ENCODE data around the gene IFNA4.
"Not testable (repeated sequence)": the region's sequence is repeated elsewhere in the genome, so short reads cannot be mapped to it uniquely, and the experiment has no call there.

The IFNA4 gene

GRCh38 chr9:21172156-21172555 is 15.2 kb downstream of the IFNA4 start:
- no peak for TF ChIP-seq CTCF (conservative IDR thresholded peaks at IDR 0.05; ENCODE audit: low read depth, low read length)
- DNase-seq (ENCODE audit: low read depth): no peak
- no peak overlapping the region for H3K4me3 ChIP-seq (ENCODE audit: low read depth, low read length)

GRCh38 chr9:21171351-21171750 is 16.0 kb downstream of the IFNA4 start:
- DNase-seq (ENCODE audit: low read depth): no peak
- TF ChIP-seq CTCF (conservative IDR thresholded peaks at IDR 0.05; ENCODE audit: low read depth, low read length): no peak
- H3K4me3 ChIP-seq (ENCODE audit: low read depth, low read length): no peak overlapping the region

- not testable (repeated sequence) for H3K4me3 ChIP-seq (ENCODE audit: low read depth, low read length); DNase-seq (ENCODE audit: low read depth)
Observed at GRCh38 chr9:21166560-21166959, 20.8 kb downstream of the IFNA4 start, which contains the start of gene IFNA21. IFNA21 (minus strand) TSS chr9:21166660; CDS start chr9:21166612, 48 bp downstream.

GRCh38 chr9:21165516-21165915 is 21.9 kb downstream of the IFNA4 start:
- H3K4me3 ChIP-seq (ENCODE audit: low read depth, low read length): no peak overlapping the region
- no peak for TF ChIP-seq CTCF (conservative IDR thresholded peaks at IDR 0.05; ENCODE audit: low read depth, low read length)
- DNase-seq (ENCODE audit: low read depth): no peak

- no peak overlapping the region for H3K4me3 ChIP-seq (ENCODE audit: low read depth, low read length)
- peak; percentile 51 for DNase-seq (ENCODE audit: low read depth)
- TF ChIP-seq CTCF (conservative IDR thresholded peaks at IDR 0.05; ENCODE audit: low read depth, low read length): no peak
Observed at GRCh38 chr9:21160178-21160577, 27.2 kb downstream of the IFNA4 start.

GRCh38 chr9:21155501-21155900 is 31.9 kb downstream of the IFNA4 start:
- no peak for TF ChIP-seq CTCF (conservative IDR thresholded peaks at IDR 0.05; ENCODE audit: low read depth, low read length)
- peak; percentile 12 for DNase-seq (ENCODE audit: low read depth)
- H3K4me3 ChIP-seq (ENCODE audit: low read depth, low read length): no peak overlapping the region

GRCh38 chr9:21154018-21154608 is 33.3 kb downstream of the IFNA4 start:
- no peak overlapping the region for H3K4me3 ChIP-seq (ENCODE audit: low read depth, low read length)
- peak; percentile 39 for DNase-seq (ENCODE audit: low read depth)
- TF ChIP-seq CTCF (conservative IDR thresholded peaks at IDR 0.05; ENCODE audit: low read depth, low read length): peak; percentile 29
